Brain microvascular endothelial cell (primary cell): Measurements from ENCODE around the gene DCBLD2.

Source experiments
- DNase-seq: peaks from one replicate; pipeline ENCODE4 v3.0.0-alpha.2; 2020
- H3K27ac ChIP-seq: fragments of 250-450 bp; sonication (Bioruptor Pico); 2 replicates; pipeline ENCODE4 v1.5.1; 2020; ENCODE audit warnings: mild to moderate bottlenecking, moderate library complexity
- H3K27me3 ChIP-seq: fragments of 250-450 bp; sonication (Bioruptor Pico); replicated peaks from 2 replicates; pipeline ENCODE4 v1.5.1; 2020; ENCODE audit warnings: mild to moderate bottlenecking
- H3K36me3 ChIP-seq: fragments of 250-450 bp; sonication (Bioruptor Pico); replicated peaks from 2 replicates; pipeline ENCODE4 v1.5.1; 2020; ENCODE audit warnings: mild to moderate bottlenecking
- H3K4me3 ChIP-seq: 2 replicates; pipeline ENCODE4 v1.5.1; 2011; ENCODE audit warnings: low read depth, mild to moderate bottlenecking, control low read depth, low read length, moderate library complexity
- in situ Hi-C: cut with HindIII; loops from 2 replicates; pipeline ENCODE4 v1.10.0; 2017; ENCODE audit warnings: low sequenced_read_pairs, low pct_ligation_motif_present
- TF ChIP-seq, protein P1 (sequence below): IDR thresholded peaks from 2 replicates; pipeline ENCODE4 v1.5.1; 2011; ENCODE audit warnings: low read depth, mild to moderate bottlenecking, moderate library complexity, low read length, control low read depth, inconsistent platforms; ENCODE audit errors: missing control alignments

Gene DCBLD2

GRCh38 chr3:98787181-98787580, 114.3 kb downstream of the DCBLD2 start:
- H3K27ac ChIP-seq: no peak overlapping the region
- in situ Hi-C loops: loop anchor here (25.0 kb wide), 1 partner anchor 175 kb away; no protein-coding TSS in a partner anchor
- no peak overlapping the region for H3K4me3 ChIP-seq
- no peaks in the 10 kb centered on the region for H3K27me3 ChIP-seq
- no peaks in the 10 kb centered on the region for H3K36me3 ChIP-seq
- no peak for DNase-seq
- TF ChIP-seq, protein P1, sequence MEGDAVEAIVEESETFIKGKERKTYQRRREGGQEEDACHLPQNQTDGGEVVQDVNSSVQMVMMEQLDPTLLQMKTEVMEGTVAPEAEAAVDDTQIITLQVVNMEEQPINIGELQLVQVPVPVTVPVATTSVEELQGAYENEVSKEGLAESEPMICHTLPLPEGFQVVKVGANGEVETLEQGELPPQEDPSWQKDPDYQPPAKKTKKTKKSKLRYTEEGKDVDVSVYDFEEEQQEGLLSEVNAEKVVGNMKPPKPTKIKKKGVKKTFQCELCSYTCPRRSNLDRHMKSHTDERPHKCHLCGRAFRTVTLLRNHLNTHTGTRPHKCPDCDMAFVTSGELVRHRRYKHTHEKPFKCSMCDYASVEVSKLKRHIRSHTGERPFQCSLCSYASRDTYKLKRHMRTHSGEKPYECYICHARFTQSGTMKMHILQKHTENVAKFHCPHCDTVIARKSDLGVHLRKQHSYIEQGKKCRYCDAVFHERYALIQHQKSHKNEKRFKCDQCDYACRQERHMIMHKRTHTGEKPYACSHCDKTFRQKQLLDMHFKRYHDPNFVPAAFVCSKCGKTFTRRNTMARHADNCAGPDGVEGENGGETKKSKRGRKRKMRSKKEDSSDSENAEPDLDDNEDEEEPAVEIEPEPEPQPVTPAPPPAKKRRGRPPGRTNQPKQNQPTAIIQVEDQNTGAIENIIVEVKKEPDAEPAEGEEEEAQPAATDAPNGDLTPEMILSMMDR: no peak

DNA sequence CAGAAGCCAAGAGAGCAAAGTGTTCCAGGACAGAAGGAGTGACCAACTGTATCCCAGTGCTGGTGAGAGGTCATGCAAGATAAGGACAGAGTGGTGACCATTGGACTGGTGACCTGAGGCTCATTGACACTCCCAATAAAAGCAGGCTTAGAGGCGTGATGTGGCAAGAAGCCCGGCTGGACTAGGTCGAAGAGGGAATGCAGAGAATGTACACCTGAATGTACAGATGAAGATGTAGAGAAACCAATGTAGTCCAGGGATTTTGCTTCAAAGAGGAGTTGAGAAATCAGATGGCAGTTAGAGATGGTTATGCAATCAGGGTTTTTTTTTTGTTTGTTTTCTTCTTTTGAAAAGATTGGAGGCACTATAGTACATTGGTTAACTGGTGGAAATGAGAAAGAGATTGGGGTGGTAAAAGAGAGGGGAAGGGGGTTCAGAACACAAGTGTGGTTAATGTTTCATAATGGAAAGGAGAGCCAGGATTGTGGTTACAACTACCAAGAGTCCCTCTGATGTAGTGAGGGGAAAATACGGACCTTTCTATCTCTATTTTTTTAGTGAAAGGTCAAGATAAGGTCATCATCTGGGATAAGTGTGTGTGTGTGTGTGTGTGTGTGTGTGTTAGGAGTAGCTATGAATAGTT, 115.0 kb downstream of the DCBLD2 start:
- H3K36me3 ChIP-seq: no peaks in the 10 kb centered on the region
- DNase-seq: no peak
- H3K27me3 ChIP-seq: no peaks in the 10 kb centered on the region
- in situ Hi-C loops: loop anchor here (25.0 kb wide), 1 partner anchor 174 kb away; no protein-coding TSS in a partner anchor
- no peak overlapping the region for H3K4me3 ChIP-seq
- TF ChIP-seq, protein P1: no peak
- H3K27ac ChIP-seq: peak overlapping the region; percentile 72

DNA sequence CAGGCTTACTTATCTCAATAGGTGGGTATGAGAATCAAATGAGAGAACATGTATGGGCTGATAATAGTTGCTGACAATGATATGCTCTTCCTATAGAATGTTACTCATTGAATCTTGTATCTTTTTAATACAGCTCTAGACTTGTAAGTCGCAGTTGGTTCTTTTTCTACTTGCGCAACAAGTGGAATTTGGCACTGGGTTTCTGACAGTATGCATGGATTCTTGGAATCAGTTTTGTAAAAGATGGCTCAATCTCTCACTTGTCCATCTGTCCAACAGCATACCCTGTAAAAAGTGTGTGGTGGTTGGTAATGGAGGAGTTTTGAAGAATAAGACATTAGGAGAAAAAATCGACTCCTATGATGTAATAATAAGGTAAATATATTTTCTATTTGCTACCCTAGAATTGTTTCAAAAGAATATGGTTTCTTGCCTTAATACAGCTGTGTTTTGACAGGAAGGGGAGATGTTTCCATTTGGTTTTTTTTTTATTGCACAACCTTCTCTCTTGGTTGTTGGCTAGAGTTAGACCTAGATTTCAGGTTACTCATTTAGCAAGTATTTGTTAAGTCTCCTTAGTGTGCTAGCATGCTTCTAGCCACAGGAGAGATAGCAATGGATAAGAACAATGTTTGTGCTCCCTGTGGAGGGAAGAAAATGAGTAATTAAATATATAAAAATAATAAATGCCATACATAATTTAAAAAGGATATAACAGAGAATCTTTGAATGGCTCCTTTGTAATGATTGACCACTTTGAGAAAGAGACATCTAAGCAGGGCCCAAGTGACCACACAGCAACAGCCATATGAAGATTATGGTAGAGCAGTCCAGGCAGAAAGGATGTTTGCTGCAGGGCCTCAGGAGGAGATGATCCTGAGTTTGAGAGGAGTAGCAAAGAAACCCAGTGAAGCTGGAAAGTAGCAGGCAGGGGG, 116.6 kb downstream of the DCBLD2 start:
- H3K27ac ChIP-seq: peak overlapping the region; percentile 72
- TF ChIP-seq, protein P1: no peak
- peak; percentile 83 for DNase-seq
- H3K4me3 ChIP-seq: no peak overlapping the region
- H3K36me3 ChIP-seq: no peaks in the 10 kb centered on the region
- no peaks in the 10 kb centered on the region for H3K27me3 ChIP-seq
- in situ Hi-C loops: loop anchor here (25.0 kb wide), 1 partner anchor 173 kb away; no protein-coding TSS in a partner anchor

GRCh38 chr3:98784042-98784441, 117.5 kb downstream of the DCBLD2 start:
- no peak for DNase-seq
- Histone ChIP-seq H3K27ac (peak overlapping the region; percentile 49), H3K4me3 (no peak overlapping the region), H3K27me3 (no peaks in the 10 kb centered on the region), H3K36me3 (no peaks in the 10 kb centered on the region)
- TF ChIP-seq, protein P1: no peak
- in situ Hi-C loops: loop anchor here (25.0 kb wide), 1 partner anchor 172 kb away; no protein-coding TSS in a partner anchor

DNA sequence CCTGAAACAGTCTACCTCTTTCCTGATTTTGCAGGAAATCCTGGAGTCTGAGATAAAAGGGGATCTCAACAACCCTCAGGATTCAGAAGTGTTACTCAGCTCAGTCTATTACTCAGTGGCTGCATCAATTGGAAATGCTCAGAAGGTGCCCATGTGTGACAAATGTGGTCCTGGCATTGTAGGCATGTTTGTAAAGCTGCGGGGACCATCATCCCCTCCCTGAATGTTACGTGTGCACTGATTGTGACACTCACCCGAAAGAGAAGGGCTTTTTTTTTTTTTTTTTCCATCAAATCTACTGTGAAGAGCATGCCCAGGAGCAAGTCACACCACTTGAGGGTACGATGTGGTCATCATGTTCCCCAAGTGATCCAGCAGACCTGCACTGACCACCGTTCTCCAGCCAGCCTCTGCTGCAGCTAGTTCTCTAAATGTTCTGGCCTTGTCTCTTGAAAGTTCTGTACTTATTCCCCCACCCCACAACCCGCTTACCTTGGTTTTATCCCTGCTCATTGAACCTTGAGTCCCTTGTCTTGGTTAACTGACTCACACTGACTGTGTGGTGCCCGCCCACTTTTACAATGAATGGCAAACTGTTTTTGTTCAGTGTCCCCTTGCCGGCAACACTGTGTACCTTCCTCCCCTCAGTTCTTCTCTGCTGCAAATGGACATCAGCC, 118.5 kb downstream of the DCBLD2 start:
- no peaks in the 10 kb centered on the region for H3K36me3 ChIP-seq
- no peak overlapping the region for H3K4me3 ChIP-seq
- no peak overlapping the region for H3K27ac ChIP-seq
- no peak for DNase-seq
- no peaks in the 10 kb centered on the region for H3K27me3 ChIP-seq
- TF ChIP-seq, protein P1: no peak
- in situ Hi-C loops: loop anchor here (25.0 kb wide), 1 partner anchor 171 kb away; no protein-coding TSS in a partner anchor
